Endothelial cell of umbilical vein (primary cell): ENCODE measurements around the gene PLA2G4C. TPM values are rescaled to one million over a fixed set of nuclear protein-coding genes. Genes with fewer than 3 reads are reported as not detected.

Source experiments
- BruUV-seq: library from RNA; stranded (reverse); fragments of 400-500 nt; replicated peaks from 2 replicates; lab custom pipeline; 2021; lab: Mats Ljungman, UMichigan
- CTCF ChIA-PET: fragments of 300-600, 350-600 bp; sonication (Branson Sonifier 250); formaldehyde crosslinking; loops from one replicate; lab custom pipeline; 2021; ENCODE audit warnings: antibody characterized with exemption, inconsistent platforms; lab: Charles Lee
- POLR2A ChIA-PET: fragments of 300-600, 350-600 bp; sonication (Branson Sonifier 250); formaldehyde crosslinking; loops from one replicate; lab custom pipeline; 2021; ENCODE audit warnings: antibody characterized with exemption, inconsistent platforms; lab: Charles Lee
- DNase-seq: peaks from one replicate; pipeline ENCODE4 v3.0.0-alpha.2; 2011; ENCODE audit warnings: low read depth, low spot score
- FAIRE-seq: peaks from 2 replicates; lab custom pipeline; 2011; peaks lifted over from hg19 to GRCh38; lab: Jason Lieb, UNC
- H2AFZ ChIP-seq: 2 replicates; pipeline ENCODE4 v1.6.0; 2012; ENCODE audit warnings: low read depth, low read length, control low read depth, inconsistent platforms
- H3K27ac ChIP-seq: 2 replicates; pipeline ENCODE4 v1.5.1; 2011; ENCODE audit warnings: low read depth, mild to moderate bottlenecking, control low read depth, low read length, moderate library complexity; ENCODE audit not compliant: insufficient read depth
- H3K27me3 ChIP-seq, 2 experiments: 2 replicates each; pipeline versions ENCODE4 v1.6.0 to v1.6.1; 2011; ENCODE audit warnings: low read length in 2 of 2, mixed read lengths in 1 of 2; ENCODE audit not compliant: control insufficient read depth in 2 of 2, insufficient read depth in 2 of 2
- H3K36me3 ChIP-seq, 2 experiments: 2 replicates in 1 of 2; 3 replicates in 1 of 2; pipeline ENCODE4 v1.5.1; 2011; ENCODE audit warnings: low read length in 2 of 2, mild to moderate bottlenecking in 1 of 2, moderate library complexity in 1 of 2; ENCODE audit not compliant: control insufficient read depth in 2 of 2, insufficient read depth in 2 of 2; ENCODE audit errors: extremely low read depth in 1 of 2
- H3K4me1 ChIP-seq: 3 replicates; pipeline ENCODE4 v1.5.1; 2011; ENCODE audit warnings: mild to moderate bottlenecking, low read length; ENCODE audit not compliant: control insufficient read depth, insufficient read depth; ENCODE audit errors: extremely low read depth
- H3K4me2 ChIP-seq: 2 replicates; pipeline ENCODE4 v1.6.1; 2011; ENCODE audit warnings: low read length, control low read depth, mixed read lengths; ENCODE audit not compliant: insufficient read depth
- H3K4me3 ChIP-seq, 3 experiments: fragments of 200-600 bp in 1 of 3; sonication (generic), shearing (Covaris generic) in 1 of 3; replicated peaks in 1 of 3; 2 replicates each; pipeline ENCODE4 v1.5.1; 2011 to 2016; ENCODE audit warnings: control low read depth in 3 of 3, low read length in 3 of 3, mild to moderate bottlenecking in 2 of 3, inconsistent platforms in 1 of 3, low read depth in 1 of 3, moderate library complexity in 1 of 3; ENCODE audit not compliant: insufficient read depth in 1 of 3
- H3K79me2 ChIP-seq: 2 replicates; pipeline ENCODE4 v1.6.0; 2012; ENCODE audit warnings: low read length, inconsistent platforms; ENCODE audit not compliant: control insufficient read depth, insufficient read depth
- H3K9ac ChIP-seq: replicated peaks from 2 replicates; pipeline ENCODE3; 2011; ENCODE audit warnings: low read length, control low read depth; ENCODE audit not compliant: insufficient read depth; ENCODE audit errors: extremely low read depth
- H3K9me1 ChIP-seq: replicated peaks from 3 replicates; pipeline ENCODE4 v1.6.0; 2011; ENCODE audit warnings: mild to moderate bottlenecking, low read length; ENCODE audit not compliant: control insufficient read depth, insufficient read depth; ENCODE audit errors: extremely low read depth
- H3K9me3 ChIP-seq: replicated peaks from 2 replicates; pipeline ENCODE4 v1.5.1; 2012; ENCODE audit warnings: low read length, inconsistent platforms; ENCODE audit not compliant: control insufficient read depth, insufficient read depth
- H4K20me1 ChIP-seq: replicated peaks from 2 replicates; pipeline ENCODE3; 2011; ENCODE audit warnings: mild to moderate bottlenecking, low read length; ENCODE audit not compliant: control insufficient read depth, insufficient read depth; ENCODE audit errors: extremely low read depth
- EZH2 ChIP-seq: IDR thresholded peaks from 2 replicates; pipeline ENCODE4 v1.6.1; 2012; ENCODE audit warnings: borderline replicate concordance, low read depth, mild to moderate bottlenecking, moderate library complexity, low read length, inconsistent platforms; ENCODE audit not compliant: severe bottlenecking
- FOS ChIP-seq: IDR thresholded peaks from 2 replicates; pipeline ENCODE4 v1.6.1; 2011; ENCODE audit warnings: mild to moderate bottlenecking, low read length, moderate library complexity, borderline replicate concordance; ENCODE audit not compliant: insufficient read depth
- GATA2 ChIP-seq: IDR thresholded peaks from 2 replicates; pipeline ENCODE4 v1.7.0; 2011; ENCODE audit warnings: low read depth, mild to moderate bottlenecking, moderate library complexity, mixed read lengths, low read length; ENCODE audit not compliant: insufficient read length, insufficient read depth
- JUN ChIP-seq: IDR thresholded peaks from 2 replicates; pipeline ENCODE4 v1.6.1; 2011; ENCODE audit warnings: borderline replicate concordance, low read depth; ENCODE audit not compliant: insufficient read length, insufficient read depth
- MYC ChIP-seq: IDR thresholded peaks from one replicate; pipeline ENCODE4 v1.6.1; 2011; ENCODE audit warnings: mild to moderate bottlenecking, low read depth, low read length
- POLR2A ChIP-seq: IDR thresholded peaks from 2 replicates; pipeline ENCODE4 v1.6.1; 2012; ENCODE audit warnings: low read depth, mild to moderate bottlenecking, control low read depth, low read length
- POLR2AphosphoS5 ChIP-seq: IDR thresholded peaks from 2 replicates; pipeline ENCODE4 v1.6.1; 2012; ENCODE audit warnings: low read depth, mild to moderate bottlenecking, control low read depth, low read length, moderate library complexity; ENCODE audit not compliant: insufficient read depth
- dilution Hi-C: fragments of 300-500 bp; cut with MboI; formaldehyde crosslinking; loops from one replicate; pipeline ENCODE4 v1.15.0; 2019; ENCODE audit warnings: low sequenced_read_pairs; ENCODE audit not compliant: extremely low pct_ligation_motif_present
- intact Hi-C: fragments of 100-400 bp; cut with micrococcal nuclease; formaldehyde crosslinking; loops from one replicate; pipeline ENCODE4 v1.10.0; 2022
- polyA plus RNA-seq, 4 experiments: library from polyadenylated mRNA; depleted of rRNA in 3 of 4; stranded (reverse) in 3 of 4; unstranded in 1 of 4; fragments of >200 nt; gene quantifications; 2 replicates each; pipeline versions ENCODE4 v1.2.1 to v1.2.3, GENCODE V29; 2011 to 2012; ENCODE audit warnings: missing spikeins in 1 of 4
- total RNA-seq: library from RNA; stranded (reverse); gene quantifications from 2 replicates; pipeline ENCODE4 v1.2.3, GENCODE V29; 2021
- TF ChIP-seq, protein P1 (sequence below): IDR thresholded peaks from 2 replicates; pipeline ENCODE4 v1.6.1; 2011; ENCODE audit not compliant: insufficient read depth, insufficient read length
- TF ChIP-seq, protein P2 (sequence below), 2 donors: IDR thresholded peaks; 1 replicate in 1 of 2; 2 replicates in 1 of 2; pipeline ENCODE4 v1.5.1; 2011; ENCODE audit warnings: low read length in 2 of 2, mild to moderate bottlenecking in 2 of 2, moderate library complexity in 2 of 2, control low read depth in 1 of 2, inconsistent platforms in 1 of 2, low read depth in 1 of 2; ENCODE audit not compliant: insufficient read depth in 1 of 2; ENCODE audit errors: extremely low read depth in 1 of 2

Gene PLA2G4C
- total and polyA plus RNA-seq, 2 donors (not counting 3 experiments of a cell fraction or from before 2014, with no cell fraction given), result 53.1 to 63.4 TPM

DNA sequence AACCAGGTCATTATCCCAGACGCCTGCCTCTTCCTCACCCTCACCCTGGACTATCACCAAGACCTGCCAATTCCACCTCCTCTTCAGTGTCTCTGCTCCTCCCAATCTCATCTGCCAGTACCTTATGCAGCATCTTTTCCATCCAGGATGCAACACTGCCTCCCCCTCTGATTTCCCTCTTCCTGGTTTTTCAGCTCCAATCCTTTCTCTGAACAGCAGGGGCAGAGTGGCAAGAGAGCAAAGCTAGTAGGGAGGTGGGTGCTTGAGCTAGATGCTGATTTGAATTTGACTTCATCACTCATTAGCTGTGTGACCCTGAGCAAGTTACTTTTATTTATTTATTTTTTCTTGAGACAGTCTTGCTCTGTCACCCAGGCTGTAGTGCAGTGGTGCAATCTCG lies 41.2 kb downstream of the PLA2G4C start:
- Histone ChIP-seq H3K27me3 (no peaks in the 10 kb centered on the region), H3K4me1 (no peaks in the 10 kb centered on the region), H4K20me1 (no peaks in the 10 kb centered on the region), H3K27ac (no peak overlapping the region), H3K9me1 (no peaks in the 10 kb centered on the region), H3K4me3 (no peak overlapping the region), H3K79me2 (no peaks in the 10 kb centered on the region), H2AFZ (no peak overlapping the region), H3K36me3 (no peaks in the 10 kb centered on the region), H3K9me3 (no peaks in the 10 kb centered on the region), H3K4me2 (no peak overlapping the region), H3K9ac (no peak overlapping the region)
- ChIA-PET CTCF (interaction anchor here (0.6 to 1.4 kb wide), 4 partner anchors 14 to 205 kb away, joined by 3 to 4 read pairs (median 4); no protein-coding TSS in a partner anchor), POLR2A (no interaction called here)
- intact Hi-C loops, result no loop called here
- FAIRE-seq, result no peak
- dilution Hi-C loops, result no loop called here
- no TSS peak for BruUV-seq
- TF ChIP-seq POLR2A (no peak), JUN (no peak), EZH2 (no peak), FOS (no peak), POLR2AphosphoS5 (no peak), GATA2 (no peak), MYC (no peak)
- TF ChIP-seq, protein P1, sequence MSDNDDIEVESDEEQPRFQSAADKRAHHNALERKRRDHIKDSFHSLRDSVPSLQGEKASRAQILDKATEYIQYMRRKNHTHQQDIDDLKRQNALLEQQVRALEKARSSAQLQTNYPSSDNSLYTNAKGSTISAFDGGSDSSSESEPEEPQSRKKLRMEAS, result no peak
- TF ChIP-seq, protein P2, sequence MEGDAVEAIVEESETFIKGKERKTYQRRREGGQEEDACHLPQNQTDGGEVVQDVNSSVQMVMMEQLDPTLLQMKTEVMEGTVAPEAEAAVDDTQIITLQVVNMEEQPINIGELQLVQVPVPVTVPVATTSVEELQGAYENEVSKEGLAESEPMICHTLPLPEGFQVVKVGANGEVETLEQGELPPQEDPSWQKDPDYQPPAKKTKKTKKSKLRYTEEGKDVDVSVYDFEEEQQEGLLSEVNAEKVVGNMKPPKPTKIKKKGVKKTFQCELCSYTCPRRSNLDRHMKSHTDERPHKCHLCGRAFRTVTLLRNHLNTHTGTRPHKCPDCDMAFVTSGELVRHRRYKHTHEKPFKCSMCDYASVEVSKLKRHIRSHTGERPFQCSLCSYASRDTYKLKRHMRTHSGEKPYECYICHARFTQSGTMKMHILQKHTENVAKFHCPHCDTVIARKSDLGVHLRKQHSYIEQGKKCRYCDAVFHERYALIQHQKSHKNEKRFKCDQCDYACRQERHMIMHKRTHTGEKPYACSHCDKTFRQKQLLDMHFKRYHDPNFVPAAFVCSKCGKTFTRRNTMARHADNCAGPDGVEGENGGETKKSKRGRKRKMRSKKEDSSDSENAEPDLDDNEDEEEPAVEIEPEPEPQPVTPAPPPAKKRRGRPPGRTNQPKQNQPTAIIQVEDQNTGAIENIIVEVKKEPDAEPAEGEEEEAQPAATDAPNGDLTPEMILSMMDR (IDR thresholded peaks at IDR 0.05; ENCODE audit: extremely low read depth in 1 of 2, insufficient read depth in 1 of 2, low read depth in 1 of 2, low read length in 2 of 2), result no peak
- DNase-seq, result no peak
